GM12878 (cell line): ENCODE results near the gene ZNF764. TPM values are rescaled to one million over a fixed set of nuclear protein-coding genes. Genes with fewer than 3 reads are reported as not detected.

ENCODE experiments used
- ATAC-seq: fragments of 200-7000 bp; cut with Tn5 transposase; 3 replicates; pipeline ENCODE4 v1.9.1; 2020; ENCODE audit warnings: mild to moderate bottlenecking, moderate library complexity
- BruUV-seq: library from RNA; stranded (reverse); fragments of 400-500 nt; replicated peaks from 2 replicates; lab custom pipeline; 2021; lab: Mats Ljungman, UMichigan
- CTCF ChIA-PET: fragments of 300-600 bp; sonication (Branson Sonifier 250); formaldehyde crosslinking; extraction: SDS; loops from one replicate; lab custom pipeline; 2021; ENCODE audit warnings: inconsistent platforms; lab: Yijun Ruan, JAX
- POLR2A ChIA-PET: fragments of 350-600 bp; formaldehyde crosslinking; extraction: SDS; loops from one replicate; lab custom pipeline; 2021; ENCODE audit warnings: inconsistent platforms; lab: Charles Lee
- RAD21 ChIA-PET: fragments of 300-600 bp; sonication (Branson Sonifier 250); formaldehyde crosslinking; loops from one replicate; lab custom pipeline; 2023; ENCODE audit warnings: antibody characterized with exemption; ENCODE audit not compliant: unreplicated experiment; lab: Charles Lee
- SMC1A ChIA-PET: fragments of 300-600 bp; sonication (Branson Sonifier 250); formaldehyde crosslinking; loops from one replicate; lab custom pipeline; 2023; ENCODE audit not compliant: unreplicated experiment, uncharacterized antibody; lab: Charles Lee
- DNase-seq: peaks from one replicate; pipeline ENCODE4 v3.0.0-alpha.2; 2011; ENCODE audit warnings: low read depth, low spot score
- FAIRE-seq: peaks from 3 replicates; lab custom pipeline; 2011; peaks lifted over from hg19 to GRCh38; lab: Jason Lieb, UNC
- H2AFZ ChIP-seq: 2 replicates; pipeline ENCODE4 v1.6.0; 2011; ENCODE audit warnings: low read depth, low read length, control low read depth; ENCODE audit not compliant: control insufficient read depth
- H3K27ac ChIP-seq: 2 replicates; pipeline ENCODE4 v1.5.1; 2011; ENCODE audit warnings: control low read depth; ENCODE audit not compliant: control insufficient read depth, insufficient read depth
- H3K27me3 ChIP-seq, 2 experiments: replicated peaks in 1 of 2; 2 replicates each; pipeline versions ENCODE4 v1.6.0 to v1.6.1; 2011; ENCODE audit warnings: low read length in 1 of 2; ENCODE audit not compliant: control insufficient read depth in 2 of 2, insufficient read depth in 2 of 2
- H3K36me3 ChIP-seq, 2 experiments: 2 replicates each; pipeline ENCODE4 v1.5.1; 2011; ENCODE audit warnings: low read length in 1 of 2; ENCODE audit not compliant: control insufficient read depth in 2 of 2, insufficient read depth in 2 of 2
- H3K4me1 ChIP-seq: 2 replicates; pipeline ENCODE4 v1.6.1; 2011; ENCODE audit warnings: mild to moderate bottlenecking, low read length, moderate library complexity, mixed read lengths; ENCODE audit not compliant: control insufficient read depth, insufficient read depth
- H3K4me2 ChIP-seq: 2 replicates; pipeline ENCODE4 v1.6.0; 2011; ENCODE audit warnings: control low read depth; ENCODE audit not compliant: control insufficient read depth, insufficient read depth
- H3K4me3 ChIP-seq: fragments of 200-600 bp; sonication (generic); 2 replicates; pipeline ENCODE4 v1.5.1; 2016
- H3K79me2 ChIP-seq: 2 replicates; pipeline ENCODE4 v1.6.0; 2011; ENCODE audit warnings: low read length; ENCODE audit not compliant: control insufficient read depth, insufficient read depth
- H3K9ac ChIP-seq: 2 replicates; pipeline ENCODE4 v1.8.0; 2011; ENCODE audit warnings: low read length, control low read depth, mixed read lengths; ENCODE audit not compliant: control insufficient read depth, insufficient read depth
- H3K9me3 ChIP-seq: replicated peaks from 3 replicates; pipeline ENCODE4 v1.5.1; 2011; ENCODE audit warnings: mild to moderate bottlenecking, low read length; ENCODE audit not compliant: control insufficient read depth, insufficient read depth
- H4K20me1 ChIP-seq: 2 replicates; pipeline ENCODE4 v1.6.0; 2011; ENCODE audit not compliant: control insufficient read depth, insufficient read depth
- CHD2 ChIP-seq: IDR thresholded peaks from 2 replicates; pipeline ENCODE4 v1.6.1; 2011; ENCODE audit warnings: low read depth, low read length, improper control_type of control experiment, borderline replicate concordance
- DPF2 ChIP-seq: fragments of 450-650 bp; IDR thresholded peaks from 2 replicates; pipeline ENCODE4 v1.6.1; 2017; ENCODE audit warnings: mild to moderate bottlenecking
- EED ChIP-seq: sonication (generic); IDR thresholded peaks from 2 replicates; pipeline ENCODE4 v1.6.1; 2016; ENCODE audit warnings: antibody characterized with exemption, low read depth
- FOXK2 ChIP-seq: fragments of 450-650 bp; IDR thresholded peaks from 2 replicates; pipeline ENCODE4 v1.6.1; 2017; ENCODE audit warnings: mild to moderate bottlenecking, moderate library complexity
- IKZF1 ChIP-seq: fragments of 450-650 bp; conservative IDR thresholded peaks from 2 replicates; pipeline ENCODE4 v1.6.1; 2017; ENCODE audit warnings: antibody characterized with exemption, mild to moderate bottlenecking
- JUNB ChIP-seq: IDR thresholded peaks from 2 replicates; pipeline ENCODE4 v1.6.1; 2016; ENCODE audit warnings: antibody characterized with exemption, mild to moderate bottlenecking
- JUND ChIP-seq: IDR thresholded peaks from 2 replicates; pipeline ENCODE4 v1.6.1; 2012; ENCODE audit warnings: low read depth, mild to moderate bottlenecking, low read length, improper control_type of control experiment, moderate library complexity
- POLR2A ChIP-seq: IDR thresholded peaks from 2 replicates; pipeline ENCODE4 v1.6.1; 2011; ENCODE audit warnings: low read depth, mild to moderate bottlenecking, low read length
- RUNX3 ChIP-seq: IDR thresholded peaks from 2 replicates; pipeline ENCODE4 v1.6.1; 2012; ENCODE audit warnings: low read length, inconsistent platforms
- SMAD1 ChIP-seq: fragments of 450-650 bp; IDR thresholded peaks from 2 replicates; pipeline ENCODE4 v1.6.1; 2018; ENCODE audit warnings: mild to moderate bottlenecking, low read depth; ENCODE audit not compliant: partially characterized antibody
- SMC3 ChIP-seq: IDR thresholded peaks from 2 replicates; pipeline ENCODE4 v1.6.1; 2011; ENCODE audit warnings: low read length, improper control_type of control experiment, borderline replicate concordance
- ZNF207 ChIP-seq: fragments of 450-650 bp; IDR thresholded peaks from 2 replicates; pipeline ENCODE4 v1.6.1; 2014; ENCODE audit warnings: antibody characterized with exemption, mild to moderate bottlenecking, borderline replicate concordance
- ZNF24 ChIP-seq: fragments of 450-650 bp; IDR thresholded peaks from 2 replicates; pipeline ENCODE4 v1.6.1; 2017; ENCODE audit warnings: antibody characterized with exemption, mild to moderate bottlenecking
- ZNF622 ChIP-seq: fragments of 450-650 bp; IDR thresholded peaks from 2 replicates; pipeline ENCODE4 v1.6.1; 2017; ENCODE audit warnings: mild to moderate bottlenecking, inconsistent platforms
- WGBS: methylation state at CpG from one replicate; pipeline ENCODE4 v1.1.6; 2016; ENCODE audit warnings: low lambda C conversion rate; ENCODE audit not compliant: insufficient replicate concordance, insufficient coverage; ENCODE audit errors: missing lambda C conversion rate; 5-methylcytosine and 5-hydroxymethylcytosine counted together
- in situ Hi-C: fragments of 300-500 bp; cut with MboI; formaldehyde crosslinking; loops from 9 replicates; pipeline ENCODE4 v1.14.3; 2018; ENCODE audit warnings: mixed read lengths
- intact Hi-C: fragments of 100-400 bp; cut with micrococcal nuclease; formaldehyde crosslinking; loops from one replicate; pipeline ENCODE4 v1.14.2; 2022; ENCODE audit not compliant: unreplicated experiment
- polyA plus RNA-seq, 11 experiments: library from polyadenylated mRNA; depleted of rRNA in 4 of 11; unstranded in 6 of 11; stranded (reverse) in 5 of 11; fragments of >200 nt; fragmentation: Nextera tagmentation in 4 of 11; fragmentation: Illumina TruSeq in 1 of 11; extraction: Ambion mirVana in 4 of 11; extraction: Trizol in 1 of 11; gene quantifications; 1 replicate in 1 of 11; 2 replicates in 10 of 11; pipeline versions ENCODE4 v1.2.1 to v1.2.3, GENCODE V29; 2011 to 2016; ENCODE audit warnings: inconsistent platforms in 2 of 11, missing spikeins in 2 of 11, low read depth in 1 of 11
- total RNA-seq, 4 experiments: library from RNA; depleted of rRNA in 3 of 4; stranded (reverse); fragments of >200 nt in 3 of 4; fragmentation: Illumina TruSeq in 1 of 4; extraction: Trizol in 1 of 4; gene quantifications; 2 replicates each; pipeline versions ENCODE4 v1.2.1 to v1.2.3, GENCODE V29; 2013 to 2021
- TF ChIP-seq, protein P1 (sequence below): fragments of 450-650 bp; IDR thresholded peaks from 2 replicates; pipeline ENCODE4 v1.6.1; 2017; ENCODE audit warnings: mild to moderate bottlenecking
- TF ChIP-seq, protein P2 (sequence below): fragments of 450-650 bp; IDR thresholded peaks from 2 replicates; pipeline ENCODE4 v1.6.1; 2017; ENCODE audit warnings: low read depth, mild to moderate bottlenecking, moderate library complexity
- TF ChIP-seq, protein P3 (sequence below): fragments of 450-650 bp; IDR thresholded peaks from 2 replicates; pipeline ENCODE4 v1.6.1; 2017; ENCODE audit warnings: mild to moderate bottlenecking, moderate library complexity

Gene ZNF764
- total and polyA plus RNA-seq, 10 of the 15 experiments (the other 5 are each of a cell fraction or from before 2014, with no cell fraction given), result 0.61 to 11.9 (median 3.8) TPM

DNA sequence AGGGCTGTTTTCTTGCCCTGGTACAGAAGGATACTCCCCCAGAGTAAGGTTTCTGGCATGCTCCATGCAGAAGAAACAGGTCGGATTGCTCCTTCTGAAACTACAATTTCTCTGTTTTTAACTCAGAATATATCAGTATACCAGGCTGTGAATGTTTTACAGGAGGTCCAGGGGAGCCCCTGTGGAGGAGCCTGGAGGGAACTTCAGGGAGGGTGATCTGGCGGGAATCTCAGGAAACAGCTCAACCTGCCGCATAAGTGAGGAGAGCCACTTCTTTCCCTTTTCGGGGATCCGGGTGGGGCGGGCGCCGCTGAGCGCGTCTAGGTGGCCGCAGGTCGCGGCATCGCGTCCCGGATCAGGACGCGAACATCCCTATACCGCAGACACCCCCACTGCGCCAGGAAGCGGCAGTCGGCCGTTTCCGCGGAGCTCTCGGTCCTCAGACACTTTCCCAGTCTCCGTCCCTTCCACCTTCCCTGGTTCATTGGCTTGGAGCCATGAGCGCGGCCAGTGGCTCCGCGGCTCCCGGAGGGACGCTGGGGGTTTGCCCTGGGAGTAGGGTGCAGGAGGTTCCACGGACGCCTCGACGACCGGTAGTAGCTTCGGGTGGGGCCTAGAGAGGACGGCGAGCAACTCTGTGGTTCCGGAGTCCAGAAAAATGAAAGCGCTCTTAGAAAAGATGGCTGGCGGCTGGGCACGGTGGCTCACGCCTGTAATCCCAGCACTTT lies 3.1 kb upstream of the ZNF764 start:
- Histone ChIP-seq H2AFZ (peak overlapping the region; percentile 94), H3K4me2 (peak overlapping the region; percentile 64), H3K9me3 (no peaks in the 10 kb centered on the region), H3K79me2 (peaks cover 9% of the 10 kb centered on the region), H3K9ac (peak overlapping the region; percentile 74), H3K36me3 (no peaks in the 10 kb centered on the region; a peak in 1 of 4 replicates), H3K27ac (peak overlapping the region; percentile 78), H3K27me3 (no peaks in the 10 kb centered on the region), H3K4me1 (no peaks in the 10 kb centered on the region), H3K4me3 (peak overlapping the region; percentile 66; the same call in 1 of the 2 replicates), H4K20me1 (no peaks in the 10 kb centered on the region)
- intact Hi-C loops (no loop called here), in situ Hi-C loops (no loop called here)
- no TSS peak for BruUV-seq
- 85% methylated on average over 45 of the region's 46 CpGs for WGBS
- ChIA-PET POLR2A (interaction anchor here (0.7 to 5.9 kb wide), 7 partner anchors 10 to 131 kb away, joined by 3 to 109 read pairs (median 5); partner anchors contain the start of genes DCTPP1, ZNF688, ZNF689 and ZNF747), RAD21 (interaction anchor here (0.8 to 2.3 kb wide), 7 partner anchors 10 to 151 kb away, joined by 3 to 10 read pairs (median 3); partner anchors contain the start of genes ZNF747 and ZNF785), SMC1A (interaction anchor here (0.7 to 1.0 kb wide), 5 partner anchors 9 to 34 kb away, joined by 3 to 4 read pairs (median 3); partner anchors contain the start of gene ZNF747), CTCF (interaction anchor here (0.9 to 3.1 kb wide), 7 partner anchors 10 to 152 kb away, joined by 3 to 12 read pairs (median 5); partner anchors contain the start of genes DCTPP1, ZNF688, ZNF689 and ZNF747)
- ATAC-seq (peak; percentile 13), DNase-seq (no peak), FAIRE-seq (no peak)
- TF ChIP-seq CHD2, result 0 out of 2 replicates have a peak, but pooled peaks have one; percentile 32
- TF ChIP-seq DPF2, result 0 out of 2 replicates have a peak, but pooled peaks have one; percentile 42
- no peak for TF ChIP-seq FOXK2
- peak; percentile 73 for TF ChIP-seq POLR2A
- no peak for TF ChIP-seq JUND
- no peak for TF ChIP-seq ZNF622
- TF ChIP-seq ZNF207, result no peak
- TF ChIP-seq JUNB, result no peak
- TF ChIP-seq, protein P1, sequence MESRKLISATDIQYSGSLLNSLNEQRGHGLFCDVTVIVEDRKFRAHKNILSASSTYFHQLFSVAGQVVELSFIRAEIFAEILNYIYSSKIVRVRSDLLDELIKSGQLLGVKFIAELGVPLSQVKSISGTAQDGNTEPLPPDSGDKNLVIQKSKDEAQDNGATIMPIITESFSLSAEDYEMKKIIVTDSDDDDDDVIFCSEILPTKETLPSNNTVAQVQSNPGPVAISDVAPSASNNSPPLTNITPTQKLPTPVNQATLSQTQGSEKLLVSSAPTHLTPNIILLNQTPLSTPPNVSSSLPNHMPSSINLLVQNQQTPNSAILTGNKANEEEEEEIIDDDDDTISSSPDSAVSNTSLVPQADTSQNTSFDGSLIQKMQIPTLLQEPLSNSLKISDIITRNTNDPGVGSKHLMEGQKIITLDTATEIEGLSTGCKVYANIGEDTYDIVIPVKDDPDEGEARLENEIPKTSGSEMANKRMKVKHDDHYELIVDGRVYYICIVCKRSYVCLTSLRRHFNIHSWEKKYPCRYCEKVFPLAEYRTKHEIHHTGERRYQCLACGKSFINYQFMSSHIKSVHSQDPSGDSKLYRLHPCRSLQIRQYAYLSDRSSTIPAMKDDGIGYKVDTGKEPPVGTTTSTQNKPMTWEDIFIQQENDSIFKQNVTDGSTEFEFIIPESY, result no peak
- TF ChIP-seq RUNX3, result 0 out of 2 replicates have a peak, but pooled peaks have one; percentile 36
- no peak for TF ChIP-seq SMAD1
- TF ChIP-seq, protein P2, sequence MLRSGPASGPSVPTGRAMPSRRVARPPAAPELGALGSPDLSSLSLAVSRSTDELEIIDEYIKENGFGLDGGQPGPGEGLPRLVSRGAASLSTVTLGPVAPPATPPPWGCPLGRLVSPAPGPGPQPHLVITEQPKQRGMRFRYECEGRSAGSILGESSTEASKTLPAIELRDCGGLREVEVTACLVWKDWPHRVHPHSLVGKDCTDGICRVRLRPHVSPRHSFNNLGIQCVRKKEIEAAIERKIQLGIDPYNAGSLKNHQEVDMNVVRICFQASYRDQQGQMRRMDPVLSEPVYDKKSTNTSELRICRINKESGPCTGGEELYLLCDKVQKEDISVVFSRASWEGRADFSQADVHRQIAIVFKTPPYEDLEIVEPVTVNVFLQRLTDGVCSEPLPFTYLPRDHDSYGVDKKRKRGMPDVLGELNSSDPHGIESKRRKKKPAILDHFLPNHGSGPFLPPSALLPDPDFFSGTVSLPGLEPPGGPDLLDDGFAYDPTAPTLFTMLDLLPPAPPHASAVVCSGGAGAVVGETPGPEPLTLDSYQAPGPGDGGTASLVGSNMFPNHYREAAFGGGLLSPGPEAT, result peak; percentile 44; the same call in 1 of the 2 replicates
- TF ChIP-seq, protein P3, sequence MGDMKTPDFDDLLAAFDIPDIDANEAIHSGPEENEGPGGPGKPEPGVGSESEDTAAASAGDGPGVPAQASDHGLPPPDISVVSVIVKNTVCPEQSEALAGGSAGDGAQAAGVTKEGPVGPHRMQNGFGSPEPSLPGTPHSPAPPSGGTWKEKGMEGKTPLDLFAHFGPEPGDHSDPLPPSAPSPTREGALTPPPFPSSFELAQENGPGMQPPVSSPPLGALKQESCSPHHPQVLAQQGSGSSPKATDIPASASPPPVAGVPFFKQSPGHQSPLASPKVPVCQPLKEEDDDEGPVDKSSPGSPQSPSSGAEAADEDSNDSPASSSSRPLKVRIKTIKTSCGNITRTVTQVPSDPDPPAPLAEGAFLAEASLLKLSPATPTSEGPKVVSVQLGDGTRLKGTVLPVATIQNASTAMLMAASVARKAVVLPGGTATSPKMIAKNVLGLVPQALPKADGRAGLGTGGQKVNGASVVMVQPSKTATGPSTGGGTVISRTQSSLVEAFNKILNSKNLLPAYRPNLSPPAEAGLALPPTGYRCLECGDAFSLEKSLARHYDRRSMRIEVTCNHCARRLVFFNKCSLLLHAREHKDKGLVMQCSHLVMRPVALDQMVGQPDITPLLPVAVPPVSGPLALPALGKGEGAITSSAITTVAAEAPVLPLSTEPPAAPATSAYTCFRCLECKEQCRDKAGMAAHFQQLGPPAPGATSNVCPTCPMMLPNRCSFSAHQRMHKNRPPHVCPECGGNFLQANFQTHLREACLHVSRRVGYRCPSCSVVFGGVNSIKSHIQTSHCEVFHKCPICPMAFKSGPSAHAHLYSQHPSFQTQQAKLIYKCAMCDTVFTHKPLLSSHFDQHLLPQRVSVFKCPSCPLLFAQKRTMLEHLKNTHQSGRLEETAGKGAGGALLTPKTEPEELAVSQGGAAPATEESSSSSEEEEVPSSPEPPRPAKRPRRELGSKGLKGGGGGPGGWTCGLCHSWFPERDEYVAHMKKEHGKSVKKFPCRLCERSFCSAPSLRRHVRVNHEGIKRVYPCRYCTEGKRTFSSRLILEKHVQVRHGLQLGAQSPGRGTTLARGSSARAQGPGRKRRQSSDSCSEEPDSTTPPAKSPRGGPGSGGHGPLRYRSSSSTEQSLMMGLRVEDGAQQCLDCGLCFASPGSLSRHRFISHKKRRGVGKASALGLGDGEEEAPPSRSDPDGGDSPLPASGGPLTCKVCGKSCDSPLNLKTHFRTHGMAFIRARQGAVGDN, result peak; percentile 70; the same call in 1 of the 2 replicates
- no peak for TF ChIP-seq SMC3
- TF ChIP-seq EED, result peak; percentile 67; the same call in 1 of the 2 replicates
- peak; percentile 52; the same call in 1 of the 2 replicates for TF ChIP-seq ZNF24
- peak; percentile 78 for TF ChIP-seq IKZF1
